NOMO-1 (cell line): ENCODE data around the gene GRIP2.

Source experiments
- DNase-seq, 2 experiments: peaks; one replicate each; lab custom pipeline; 2025; ENCODE audit not compliant: unreplicated experiment in 2 of 2; lab: John Stamatoyannopoulos, UW

Gene GRIP2

GRCh38 chr3:14539742-14540491 is at the start of gene GRIP2:
Gene GRIP2 (minus strand): TSS chr3:14540342. CDS start chr3:14540308, 34 bp downstream.
- DNase-seq: no peak

GRCh38 chr3:14588425-14589112 is 48.4 kb upstream of the GRIP2 start:
- DNase-seq: no peak

GRCh38 chr3:14587740-14588360 is 47.7 kb upstream of the GRIP2 start:
- no peak for DNase-seq

- DNase-seq: no peak
Observed at GRCh38 chr3:14586611-14587010, 46.5 kb upstream of the GRIP2 start.

DNA sequence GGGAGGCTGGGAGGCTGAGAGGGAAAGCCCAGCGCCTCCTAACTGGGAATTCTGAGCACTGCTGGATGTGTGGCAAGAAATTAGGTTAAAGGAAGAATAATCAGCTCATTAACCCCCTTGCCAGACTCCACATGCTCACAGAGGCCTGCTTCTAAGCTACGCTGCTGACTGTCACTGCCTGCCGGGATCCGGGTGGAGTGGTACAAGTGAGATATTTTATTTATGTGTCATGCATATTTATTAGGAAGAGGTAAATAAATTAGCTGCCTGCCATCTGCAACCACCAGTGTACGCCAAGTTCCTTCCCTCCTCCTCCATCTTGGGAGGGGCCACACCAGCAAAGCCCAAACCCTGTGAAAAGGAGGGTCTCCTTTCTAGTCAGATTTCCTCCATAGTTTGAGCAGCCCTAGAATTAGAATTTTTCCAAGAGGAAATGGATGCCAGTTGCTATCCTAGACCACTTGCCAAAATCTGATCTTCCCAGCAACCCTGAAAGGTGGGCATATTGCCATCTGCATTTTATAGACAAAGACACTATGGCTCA is 43.5 kb upstream of the GRIP2 start:
- DNase-seq: no peak

GRCh38 chr3:14582045-14582410 is 41.9 kb upstream of the GRIP2 start:
- DNase-seq: no peak

DNA sequence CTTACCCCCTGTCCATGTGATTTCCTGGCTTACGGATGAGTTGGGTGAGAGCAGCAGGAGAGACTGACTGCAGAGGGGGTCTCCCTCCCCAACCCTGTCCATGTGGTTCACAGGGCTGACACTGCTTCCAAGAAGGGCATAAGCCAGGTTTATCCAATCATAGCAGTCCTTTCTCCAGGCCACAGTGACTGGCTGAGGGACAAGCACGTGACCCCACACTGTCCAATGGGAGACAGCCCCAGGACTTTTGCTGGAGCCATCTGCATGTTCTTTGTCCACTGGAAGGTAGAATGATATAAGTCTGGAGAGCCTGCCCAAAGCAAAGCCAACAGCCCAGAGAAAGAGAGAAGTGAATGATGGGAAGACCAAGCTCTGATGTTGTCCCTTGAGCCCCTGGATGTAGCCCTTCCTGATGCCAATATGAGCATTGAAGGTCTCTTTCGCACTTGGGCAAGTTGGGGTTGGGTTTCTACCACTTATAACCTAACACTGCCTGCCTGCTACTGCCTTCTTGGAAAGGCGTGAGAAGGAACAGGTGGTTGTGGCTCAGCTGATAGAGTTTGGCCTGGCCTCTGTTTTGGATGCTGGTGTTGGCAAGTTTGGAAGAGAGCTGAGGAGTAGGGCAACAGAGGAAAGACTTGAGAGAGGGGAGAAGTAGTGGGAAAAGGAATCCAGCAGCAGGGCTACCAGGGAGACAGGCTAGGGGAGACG is 41.3 kb upstream of the GRIP2 start:
- DNase-seq: no peak

DNA sequence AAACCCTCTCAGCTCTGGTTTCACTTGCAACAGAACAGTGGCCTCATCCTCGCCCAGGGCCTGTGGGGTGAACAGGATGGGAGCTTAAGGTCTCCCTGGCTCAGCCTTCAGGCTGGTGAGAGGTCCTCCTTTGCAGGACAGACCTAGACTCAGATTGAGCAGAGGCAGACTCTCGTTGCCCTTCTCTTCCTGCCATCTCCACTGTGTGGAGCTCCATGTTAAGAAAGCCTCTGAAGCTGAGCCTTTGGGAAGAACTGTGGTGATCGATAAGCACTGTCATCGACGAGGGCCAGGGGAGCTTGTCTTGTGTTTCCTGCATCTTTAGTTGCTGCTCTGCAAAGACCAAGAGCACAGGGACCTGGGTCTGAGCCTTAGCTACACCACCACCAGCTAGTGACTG is 37.8 kb upstream of the GRIP2 start:
- no peak for DNase-seq

DNA sequence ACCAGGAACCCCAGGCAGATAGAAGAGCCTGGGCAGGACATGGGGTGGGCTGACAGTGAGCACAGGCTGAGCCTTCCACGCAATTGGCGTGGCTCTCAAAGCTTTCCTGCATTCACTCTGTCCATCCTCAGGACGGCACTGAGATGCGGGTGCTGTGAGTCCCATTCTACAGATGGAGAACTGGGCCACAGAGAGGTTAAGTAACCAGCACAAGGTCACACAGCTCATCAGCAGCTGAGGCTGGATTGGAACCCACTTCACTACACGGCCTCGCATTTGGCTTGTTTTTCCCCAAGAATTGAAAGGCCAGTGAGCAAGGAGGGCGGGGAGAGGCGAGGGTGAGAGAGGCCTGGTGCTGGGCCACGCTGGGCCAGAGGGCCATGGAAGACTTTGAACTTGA is 36.0 kb upstream of the GRIP2 start:
- no peak for DNase-seq

DNA sequence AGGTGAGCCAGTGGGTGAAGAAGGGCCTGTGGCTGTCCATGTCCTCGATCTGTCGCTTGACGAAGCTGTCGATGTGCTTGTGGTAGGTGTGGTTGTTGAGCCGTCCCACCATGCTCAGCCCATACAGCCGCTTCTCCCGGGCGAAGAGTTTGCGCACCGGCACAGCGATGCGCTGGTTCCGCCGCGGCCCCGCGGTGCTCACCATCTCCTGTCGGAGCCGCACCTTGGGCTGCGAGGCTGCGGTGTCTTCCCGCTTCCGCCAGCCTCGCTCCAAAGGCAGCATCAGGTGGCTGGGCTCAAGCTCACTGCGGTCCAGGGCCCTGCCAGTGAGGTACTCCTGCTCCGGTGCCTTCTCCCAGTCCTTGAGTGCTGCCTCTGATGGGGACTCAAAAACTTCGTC is 34.0 kb upstream of the GRIP2 start:
- DNase-seq: no peak

DNA sequence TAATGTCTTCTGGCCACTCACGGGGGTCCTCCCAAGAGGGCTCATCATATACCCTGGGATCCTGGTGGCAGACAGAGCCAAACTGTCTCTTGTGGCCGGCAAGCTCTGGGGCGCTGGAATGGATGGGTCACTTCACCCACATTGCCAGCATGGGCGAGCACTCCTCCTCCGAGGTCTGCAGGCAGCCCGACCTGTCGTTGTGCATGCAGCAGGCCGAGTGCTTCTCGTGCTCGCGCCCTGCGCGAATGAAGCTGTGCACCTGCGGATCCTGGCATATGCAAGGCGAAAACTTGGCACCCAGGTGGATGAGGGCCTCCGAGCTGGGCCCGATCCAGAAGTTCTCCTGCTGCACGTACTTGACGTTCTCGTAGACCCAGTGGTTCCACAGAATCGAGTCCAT is 33.6 kb upstream of the GRIP2 start:
- DNase-seq: no peak

DNA sequence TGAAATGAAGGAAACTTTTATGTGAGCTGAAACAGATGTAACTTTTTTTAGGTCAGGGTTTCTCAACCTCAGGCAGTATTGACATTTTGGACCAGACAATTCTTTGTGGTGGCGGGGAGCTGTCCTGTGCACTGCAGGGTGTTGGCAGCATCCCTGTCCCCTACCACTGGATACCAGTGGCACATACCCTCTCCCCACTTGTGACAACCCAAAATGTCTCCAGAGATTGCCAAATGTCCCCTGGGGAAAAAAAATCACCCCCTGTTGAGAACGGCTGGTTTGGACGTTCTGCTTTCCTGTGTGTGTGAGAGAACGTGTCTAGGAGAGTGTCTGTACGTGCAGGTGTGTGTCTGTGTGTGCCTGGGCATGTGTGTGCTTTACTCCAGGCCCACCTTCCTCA is 30.7 kb upstream of the GRIP2 start:
- peak; percentile 24 to 66 for DNase-seq

- peak; percentile 63 to 80 for DNase-seq
Observed at GRCh38 chr3:14570089-14570488, 29.9 kb upstream of the GRIP2 start.

DNA sequence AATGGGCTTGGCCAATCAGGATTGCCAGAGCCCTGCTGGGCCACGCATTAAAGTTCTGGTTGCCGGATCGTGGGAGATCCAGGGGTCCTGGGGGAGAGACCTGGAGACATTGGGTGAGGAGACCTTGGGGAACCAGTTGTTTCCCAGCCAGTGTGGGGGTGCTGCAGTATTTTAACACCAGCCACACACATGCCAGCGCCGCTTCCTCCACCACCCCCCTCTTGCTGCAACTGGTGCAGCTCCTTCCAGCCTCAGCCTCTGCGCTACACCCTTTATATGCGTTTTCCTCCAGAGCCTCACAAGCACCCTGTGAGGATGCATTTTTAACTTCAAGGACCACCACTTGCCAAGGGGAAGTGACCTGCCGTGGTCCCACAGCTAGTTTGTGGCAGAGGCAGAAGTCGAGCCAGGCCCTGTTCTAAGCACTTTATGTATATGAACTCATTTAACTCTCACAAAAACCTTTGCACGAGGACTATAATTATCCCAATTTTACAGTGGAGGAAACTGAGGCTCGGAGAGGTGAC is 29.4 kb upstream of the GRIP2 start:
- peak in 1 of 2 experiments; percentile 42 for DNase-seq

GRCh38 chr3:14568269-14568668 is 28.1 kb upstream of the GRIP2 start:
- no peak for DNase-seq

- no peak for DNase-seq
Observed at GRCh38 chr3:14566812-14567211, 26.7 kb upstream of the GRIP2 start.

DNA sequence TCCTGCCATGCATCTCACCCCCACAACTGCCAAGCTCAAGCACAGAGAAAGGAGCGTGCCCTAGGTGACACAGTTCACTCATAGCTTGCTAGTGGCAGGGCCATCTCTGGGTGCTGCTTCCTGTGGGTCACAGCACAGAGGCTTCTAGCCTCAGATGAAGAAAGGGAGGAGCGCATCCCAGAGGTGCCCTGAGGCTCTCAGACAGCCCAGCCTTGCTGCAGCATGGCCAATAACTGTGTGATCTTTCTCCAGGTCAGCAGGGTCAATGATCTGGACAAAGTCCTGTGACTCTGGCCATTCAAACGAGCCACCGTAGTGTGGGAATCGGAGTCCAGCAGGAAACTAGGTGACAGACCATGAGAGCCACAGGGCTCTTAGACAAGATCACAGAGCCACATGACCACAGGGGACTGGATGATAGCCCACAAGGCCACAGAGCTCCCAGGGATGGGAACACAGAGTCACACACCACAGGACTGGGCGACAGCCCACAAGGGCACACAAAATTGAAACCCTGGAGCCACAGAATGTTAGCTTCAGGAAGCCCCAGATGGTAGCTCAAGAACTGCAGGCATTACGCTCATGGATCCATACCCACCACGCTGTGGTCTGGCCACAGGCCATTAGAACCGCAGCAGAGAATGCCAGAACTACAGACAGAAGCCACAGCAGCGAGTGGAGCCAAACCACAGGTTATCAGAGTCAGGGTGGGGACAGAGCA is 25.9 kb upstream of the GRIP2 start:
- no peak for DNase-seq

GRCh38 chr3:14564741-14565140 is 24.6 kb upstream of the GRIP2 start:
- no peak for DNase-seq

DNA sequence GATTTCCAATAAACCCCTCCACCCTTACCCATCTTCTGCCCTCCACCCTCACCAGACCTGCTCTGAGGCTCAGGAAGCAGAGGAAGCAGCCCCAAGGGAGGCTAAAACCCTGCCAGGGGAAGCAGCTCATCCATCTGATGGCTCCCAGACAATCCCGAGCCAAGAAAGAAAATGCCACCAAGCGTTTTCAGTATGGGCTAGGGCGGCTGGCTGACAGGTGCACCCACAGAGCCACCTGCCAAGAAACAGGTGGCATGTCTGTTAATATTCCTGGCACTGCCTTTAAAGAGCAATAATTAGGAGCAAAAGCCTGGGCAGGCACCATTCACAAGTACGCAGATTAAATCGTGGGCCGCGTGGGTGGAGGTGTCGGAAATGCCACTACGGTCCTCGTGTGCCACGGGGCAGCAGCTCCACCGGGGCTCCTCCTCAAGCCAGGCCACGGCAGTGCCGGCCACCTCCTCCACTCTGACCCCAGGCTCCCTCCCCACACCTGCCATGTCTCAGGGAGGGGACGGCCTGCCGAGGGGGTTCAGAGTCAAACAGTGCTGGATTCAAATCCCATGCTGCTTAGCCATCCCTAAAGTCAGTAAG is 23.9 kb upstream of the GRIP2 start:
- no peak for DNase-seq
